Measurements from ENCODE around the gene KLHDC4.

KLHDC4 gene

GRCh38 chr16:87697256-87697655 is 68.5 kb downstream of the KLHDC4 start:
- no peak for DNase-seq

DNA sequence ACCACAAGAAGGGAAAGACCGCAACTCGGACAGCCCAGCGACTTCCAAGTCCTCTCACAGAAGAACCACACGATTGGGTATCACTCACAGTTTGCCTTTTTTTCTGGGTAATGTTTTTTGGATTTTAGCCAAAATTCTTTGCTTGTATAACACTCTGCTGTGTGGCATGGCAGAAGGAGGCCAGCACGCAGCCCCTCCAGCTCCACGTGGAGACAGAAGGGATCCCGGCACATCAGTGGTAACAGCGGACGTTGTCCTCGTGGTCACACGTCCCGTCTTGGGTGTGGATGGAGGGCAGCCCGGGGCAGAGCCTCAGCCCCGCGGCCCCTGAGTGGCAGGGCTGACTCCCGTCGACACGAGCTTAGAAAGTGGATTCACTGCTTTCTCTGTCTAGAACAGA is 69.1 kb downstream of the KLHDC4 start:
- no peak for DNase-seq

GRCh38 chr16:87695534-87695933 is 70.3 kb downstream of the KLHDC4 start:
- DNase-seq, result no peak

DNA sequence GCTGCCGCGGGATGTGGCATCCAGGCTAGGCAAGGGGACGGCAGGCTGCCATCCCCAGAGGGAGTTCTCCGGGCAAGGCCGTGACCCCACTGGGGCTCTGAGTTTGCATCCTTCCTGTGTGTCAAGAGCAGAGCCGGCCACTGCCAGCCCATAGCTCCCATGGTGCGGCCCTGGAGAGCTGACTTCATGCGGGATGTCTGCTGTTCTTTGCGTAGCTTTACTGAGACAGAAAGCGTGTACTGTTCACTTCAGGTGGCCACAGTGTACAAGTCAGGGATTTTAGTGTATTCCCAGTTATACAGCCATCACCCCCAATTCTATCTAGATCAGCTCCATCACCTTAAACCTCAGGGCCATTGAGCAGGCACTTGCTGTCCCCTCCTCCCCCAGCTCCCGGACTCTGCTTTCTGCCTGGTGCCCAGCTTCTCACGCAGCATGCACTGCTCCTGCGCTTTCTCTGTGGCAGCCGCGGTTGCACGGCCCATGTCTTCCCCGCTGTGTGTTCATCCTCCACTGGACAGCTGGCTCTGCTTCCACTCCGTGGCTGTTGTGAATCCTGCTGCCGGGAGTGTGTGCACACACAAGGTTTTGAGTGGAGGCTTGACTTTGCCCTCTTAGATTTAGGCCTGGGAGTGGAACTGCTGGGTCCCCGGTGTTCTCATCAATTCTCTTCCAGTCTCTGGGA is 71.2 kb downstream of the KLHDC4 start:
- DNase-seq, result no peak

DNA sequence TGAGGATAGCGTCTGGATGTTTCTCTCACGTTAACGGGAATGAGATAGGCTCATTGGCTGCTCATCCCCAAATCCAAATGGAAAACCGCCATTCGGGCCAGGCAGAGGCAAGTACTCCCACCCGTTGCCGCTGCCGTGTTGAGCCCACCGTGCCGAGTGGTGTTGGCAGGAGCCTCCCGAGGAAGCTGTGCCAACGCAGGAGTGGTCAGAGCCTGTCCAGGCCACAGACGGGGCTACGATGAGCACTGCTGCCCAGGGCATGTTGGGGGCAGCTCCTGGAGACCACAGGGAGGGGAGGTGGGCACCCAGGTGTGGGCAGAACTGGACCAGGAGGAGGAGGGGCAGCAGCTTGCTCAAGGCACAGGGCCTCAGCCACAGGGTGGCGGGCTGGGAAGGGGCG is 72.0 kb downstream of the KLHDC4 start:
- no peak for DNase-seq

GRCh38 chr16:87692756-87693155 is 73.0 kb downstream of the KLHDC4 start:
- no peak for DNase-seq

DNA sequence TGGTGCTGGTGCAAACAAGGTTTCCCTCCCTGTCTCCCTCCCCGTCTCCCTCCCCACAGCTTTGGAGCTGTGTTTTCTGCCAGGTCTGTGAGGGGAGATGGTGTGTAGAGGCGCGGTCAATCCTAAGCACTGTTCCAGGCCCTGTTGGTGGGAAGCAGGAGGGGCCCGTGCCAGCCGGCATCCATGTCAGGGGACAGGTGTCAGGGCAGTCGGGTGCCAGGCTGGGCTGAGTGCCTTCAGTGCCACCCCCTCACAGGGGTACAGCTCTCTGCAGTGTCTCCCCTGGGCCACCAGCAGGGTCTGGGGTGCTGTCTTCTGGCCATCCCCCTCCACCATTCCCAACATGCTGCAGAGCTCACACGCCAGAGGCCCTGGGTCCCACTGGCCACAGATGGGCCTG is 73.6 kb downstream of the KLHDC4 start:
- no peak for DNase-seq

DNA sequence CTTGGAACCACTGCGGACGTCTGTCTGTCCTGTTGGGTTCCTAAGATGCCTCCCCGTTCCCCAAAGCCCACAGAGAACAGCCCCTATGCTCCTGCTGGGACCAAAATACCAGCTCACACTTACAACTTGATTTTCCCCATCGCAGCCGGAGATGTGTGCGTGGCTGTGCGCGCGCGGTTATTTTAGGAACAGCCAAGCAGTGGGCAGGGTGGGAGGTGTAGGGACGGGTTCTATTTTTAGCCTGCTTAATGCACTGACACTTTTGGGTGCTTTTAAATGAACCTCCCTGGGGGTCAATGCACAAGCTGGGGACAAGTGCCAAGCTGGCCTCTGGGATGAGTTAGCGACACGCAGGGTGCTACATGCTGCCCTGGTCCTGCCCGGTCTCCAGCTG is 74.1 kb downstream of the KLHDC4 start:
- no peak for DNase-seq

DNA sequence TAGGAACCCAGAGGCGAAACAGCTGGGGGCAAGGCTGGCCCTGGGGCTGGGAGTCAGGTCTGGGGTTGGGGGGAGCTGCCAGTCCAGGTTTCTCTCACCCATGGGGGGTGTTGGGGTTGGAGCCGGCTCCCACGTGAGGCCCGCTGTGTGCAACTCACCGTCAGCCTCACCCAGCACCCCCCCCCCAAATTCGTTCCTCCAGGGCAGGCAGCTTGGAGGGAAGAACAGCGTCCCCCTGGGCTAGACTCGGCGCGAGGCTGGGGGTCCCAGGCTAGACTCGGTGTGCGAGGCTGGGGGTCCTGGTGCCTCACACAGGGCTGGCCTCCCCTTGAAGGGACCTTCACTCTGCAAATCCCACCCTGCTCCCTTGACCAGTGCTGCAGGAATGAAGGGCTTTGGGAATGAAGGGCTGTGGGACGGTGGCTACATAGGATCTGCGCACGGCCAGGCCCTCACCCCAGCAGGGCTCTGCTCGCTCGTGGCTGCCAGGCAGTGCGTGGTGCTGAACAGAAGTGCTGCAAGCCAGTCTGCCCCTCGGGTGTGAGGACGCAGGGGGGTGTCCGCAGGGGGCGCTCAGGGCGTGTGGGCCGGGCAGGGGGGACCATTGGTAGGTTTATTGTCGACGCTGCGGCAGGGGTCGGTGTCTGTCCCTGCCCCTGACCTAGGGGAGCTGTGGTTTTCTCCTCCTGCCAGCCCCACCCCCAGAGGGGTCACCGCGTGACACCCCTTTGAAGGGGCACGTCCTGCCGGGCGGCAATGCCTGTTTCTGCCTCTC is 74.7 kb downstream of the KLHDC4 start:
- DNase-seq, result no peak

GRCh38 chr16:87689956-87690465 is 75.8 kb downstream of the KLHDC4 start:
- DNase-seq, result no peak

DNA sequence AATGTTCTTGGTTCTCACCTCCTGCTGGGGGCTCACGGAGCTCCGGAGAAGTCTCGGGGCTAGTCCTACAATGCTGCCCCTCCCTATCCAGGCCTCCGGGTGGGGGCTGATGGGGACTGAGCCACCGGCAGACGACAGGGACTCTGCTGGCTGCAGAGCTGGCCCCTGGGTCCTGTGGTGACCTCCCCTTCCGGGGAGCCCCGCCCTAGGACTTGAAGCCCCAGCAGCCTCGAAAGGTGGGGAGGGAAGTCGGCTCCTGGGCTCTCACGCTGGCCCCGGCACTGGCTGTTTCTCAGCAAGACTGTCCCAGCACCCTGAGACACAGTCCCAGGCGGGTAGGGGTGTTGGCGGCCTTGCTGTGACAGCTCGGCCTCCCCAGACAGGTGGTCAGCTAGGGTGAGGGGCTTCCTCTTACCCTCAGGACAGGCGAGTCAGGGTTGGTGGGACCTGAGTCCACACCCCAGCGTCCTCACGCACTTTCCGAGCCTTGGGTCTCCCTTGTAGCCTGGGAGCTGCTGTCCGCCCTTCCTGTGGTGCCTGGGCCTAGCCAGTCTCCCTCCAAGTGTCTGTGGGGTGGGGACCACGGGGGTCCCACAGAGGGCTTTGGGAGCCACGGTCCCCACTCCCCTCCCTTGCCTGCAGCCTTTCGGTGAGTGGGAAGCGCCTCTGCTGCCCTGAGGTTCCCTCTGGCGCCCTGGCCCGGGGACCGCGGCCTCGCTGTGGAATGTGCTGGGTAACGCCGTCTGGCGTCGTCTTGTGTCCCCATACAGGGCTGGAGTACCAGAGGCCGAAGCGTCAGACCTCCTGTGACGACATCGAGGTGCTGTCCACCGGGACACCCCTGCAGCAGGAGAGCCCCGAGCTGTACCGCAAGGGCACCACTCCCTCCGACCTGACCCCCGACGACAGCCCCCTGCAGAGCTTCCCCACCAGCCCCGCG is 76.6 kb downstream of the KLHDC4 start:
- no peak for DNase-seq

- DNase-seq, result no peak
Measured at GRCh38 chr16:87687998-87688529, 77.7 kb downstream of the KLHDC4 start.

GRCh38 chr16:87687126-87687910 is 78.5 kb downstream of the KLHDC4 start:
- DNase-seq, result no peak

DNA sequence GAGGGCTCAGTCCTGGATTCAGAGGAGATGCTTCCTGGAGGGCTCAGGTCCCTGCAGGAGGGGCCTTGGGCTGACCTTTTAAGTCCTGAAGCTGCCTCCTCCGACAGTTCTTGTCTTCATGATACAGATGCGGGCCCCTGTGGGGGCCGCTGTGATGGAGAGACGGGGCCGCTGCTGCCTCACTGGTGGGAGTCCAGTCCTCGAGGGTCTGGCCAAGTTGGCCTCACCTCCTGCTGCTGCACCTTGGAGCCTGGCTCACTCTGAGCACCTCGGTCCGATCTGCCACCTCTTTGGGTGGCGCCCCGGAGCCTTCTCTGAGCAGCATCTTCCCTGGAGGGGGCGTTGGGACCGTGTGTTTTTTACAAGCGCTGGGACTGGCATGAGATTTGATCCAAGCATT is 79.1 kb downstream of the KLHDC4 start:
- no peak for DNase-seq

- no peak for DNase-seq
Measured at GRCh38 chr16:87685766-87686165, 80.0 kb downstream of the KLHDC4 start.

DNA sequence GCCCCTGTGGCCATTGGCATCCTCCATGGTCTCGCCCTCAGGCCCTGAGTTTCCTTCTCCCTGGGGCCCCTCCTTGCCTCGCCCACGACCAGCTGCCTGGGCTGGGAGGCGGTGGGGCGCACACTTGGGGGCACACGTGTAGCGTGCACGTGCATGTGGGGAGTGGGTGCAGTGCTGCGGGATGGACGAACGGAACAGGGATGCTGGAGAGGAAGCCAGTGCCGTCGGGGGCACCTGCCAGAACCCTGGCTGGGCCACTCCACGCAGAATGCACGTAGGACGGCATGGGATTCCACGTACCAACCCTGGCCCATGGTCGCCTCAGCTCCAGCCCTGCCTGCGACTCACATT is 80.4 kb downstream of the KLHDC4 start:
- no peak for DNase-seq

DNA sequence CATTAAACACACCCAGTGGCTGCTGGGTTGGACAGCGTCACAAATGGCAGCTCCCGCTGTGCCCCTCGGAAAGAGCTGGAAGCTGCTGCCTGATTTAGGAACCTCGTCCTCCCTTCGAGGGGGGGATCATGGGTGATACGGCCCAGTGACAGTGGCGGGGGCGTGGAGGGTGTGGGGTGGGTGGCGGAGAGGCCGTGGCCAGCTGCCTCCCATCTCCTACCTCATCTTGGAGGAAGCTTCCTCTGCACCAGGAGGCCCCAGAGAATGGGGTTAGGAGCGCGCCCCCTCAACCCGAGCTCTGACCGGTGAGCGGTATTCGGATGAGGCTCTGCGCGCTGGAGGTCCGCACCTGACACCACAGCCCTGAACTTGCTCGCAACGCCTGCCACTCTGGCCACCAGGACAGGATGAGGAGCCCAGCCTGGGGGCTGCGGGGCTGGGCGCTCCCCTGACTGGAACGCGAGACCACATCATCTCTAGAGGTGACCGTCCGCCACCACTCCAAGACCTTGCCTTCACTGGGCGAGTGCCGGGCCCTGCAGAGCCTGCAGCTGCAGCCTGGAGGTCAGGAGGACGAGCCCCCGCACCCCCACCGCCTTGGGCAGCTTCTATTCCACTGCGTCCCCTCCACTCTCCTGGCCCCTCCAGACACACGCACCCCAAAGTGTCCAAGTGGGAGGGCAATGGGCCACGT is 80.9 kb downstream of the KLHDC4 start:
- DNase-seq, result no peak

DNA sequence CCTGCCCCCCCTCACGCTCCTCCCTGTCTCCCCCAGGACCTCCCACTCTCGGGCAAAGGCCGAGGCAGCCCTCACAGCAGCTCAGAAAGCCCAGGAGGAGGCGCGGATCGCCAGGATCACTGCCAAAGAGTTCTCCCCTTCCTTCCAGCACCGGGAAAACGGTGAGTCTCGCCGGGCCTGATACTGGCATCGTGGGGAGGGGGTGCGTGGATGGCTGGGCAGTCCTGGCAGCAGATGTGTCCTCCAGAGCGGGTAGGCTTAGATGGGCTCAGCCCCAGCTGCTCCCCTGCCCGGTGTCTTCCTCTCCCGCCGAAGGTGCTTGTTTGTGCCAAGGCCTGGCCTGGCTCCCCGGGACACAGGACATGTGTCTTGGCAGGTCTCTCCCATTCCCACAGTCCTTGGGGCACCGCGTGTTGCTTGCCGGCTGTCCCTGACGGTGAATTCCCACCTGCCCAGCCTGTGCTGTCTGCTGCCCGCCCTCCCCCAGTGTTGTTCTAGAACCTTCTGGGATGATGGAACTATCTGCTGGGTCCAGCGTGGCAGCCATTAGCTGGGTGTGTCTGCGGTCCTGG is 81.6 kb downstream of the KLHDC4 start:
- no peak for DNase-seq

DNA sequence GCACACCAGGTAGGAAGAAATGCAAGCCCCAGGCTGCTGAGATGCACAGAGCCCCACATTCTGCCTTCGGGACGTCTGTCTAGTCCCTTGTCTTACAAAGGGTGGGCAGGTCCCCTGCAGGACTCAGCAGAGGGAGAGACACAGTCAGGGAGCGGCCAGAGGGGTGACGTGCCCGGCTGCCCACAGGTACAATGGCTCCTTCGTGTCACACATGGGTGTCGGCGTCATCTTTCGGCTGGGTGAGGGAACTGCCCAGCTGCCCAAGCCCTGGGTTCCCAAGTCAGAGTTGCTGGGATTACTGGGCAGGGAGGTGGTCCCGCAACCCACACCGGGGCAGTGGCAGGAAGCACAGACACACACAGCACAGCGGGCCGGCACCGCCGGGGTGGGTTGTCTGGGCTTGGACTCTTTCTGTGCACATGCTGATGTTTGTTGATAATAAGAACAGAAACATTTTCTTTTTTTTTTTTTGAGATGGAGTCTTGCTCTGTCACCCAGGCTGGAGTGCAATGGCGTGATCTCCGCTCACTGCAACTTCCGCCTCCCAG is 82.9 kb downstream of the KLHDC4 start:
- DNase-seq, result no peak

DNA sequence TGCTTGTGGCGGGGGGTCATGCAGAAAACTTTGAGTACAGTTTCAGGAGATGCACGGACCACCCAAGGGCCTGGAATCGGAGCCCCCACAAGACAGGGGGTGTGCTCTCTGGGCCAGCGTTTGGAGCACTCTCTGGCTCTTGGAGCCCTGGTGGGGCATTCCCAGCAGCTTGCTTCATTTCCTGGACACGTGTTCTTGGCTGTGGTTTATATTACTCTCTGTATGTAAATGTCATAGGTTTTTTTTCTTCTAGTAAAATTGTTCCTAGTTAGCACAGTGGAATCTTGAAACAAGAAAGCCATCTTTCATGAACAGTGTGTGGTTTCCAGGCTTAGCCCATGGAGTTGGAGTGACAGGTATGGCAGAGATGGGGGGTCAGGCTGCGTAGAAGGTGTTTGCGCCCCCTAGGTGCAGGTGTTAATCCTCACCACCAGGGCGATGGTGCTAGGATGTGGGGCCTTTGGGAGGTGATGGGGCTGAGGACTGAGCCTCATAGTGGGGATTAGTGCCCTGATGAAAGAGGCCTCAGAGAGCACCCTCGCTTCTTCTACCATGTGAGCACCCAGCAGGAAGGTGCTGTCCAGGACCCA is 83.7 kb downstream of the KLHDC4 start:
- DNase-seq, result no peak
